Measurements from ENCODE around the gene TBRG4.

The TBRG4 gene

DNA sequence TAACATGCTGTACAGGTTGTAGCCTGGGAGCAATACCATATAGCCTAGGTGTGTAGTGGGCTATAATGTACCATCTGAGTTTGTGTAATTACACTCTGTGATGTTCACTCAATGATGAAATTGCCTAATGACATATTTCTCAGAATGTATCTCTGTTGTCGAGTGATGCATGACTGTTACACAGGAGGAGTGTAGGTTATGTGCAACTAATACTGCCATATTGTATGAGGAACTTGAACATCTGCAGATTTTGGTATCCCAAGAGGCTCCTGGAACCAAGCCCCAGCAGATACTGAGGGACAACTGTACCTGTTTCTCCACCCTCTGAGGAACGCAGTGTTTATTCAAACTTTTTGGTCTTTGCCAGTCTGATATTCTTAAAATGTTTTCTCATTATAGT is 61.3 kb downstream of the TBRG4 start:
- peak; percentile 26 for DNase-seq

All from NCI-H2171 treated with DMSO at 0.1 percent for 48 hours (cell line).